WTC11 (cell line): ENCODE results near the gene SEMA5B.

ENCODE experiments used
- ATF3 ChIP-seq: sonication (generic); formaldehyde crosslinking; conservative IDR thresholded peaks from 2 replicates; pipeline ENCODE4 v1.8.1; 2022; ENCODE audit warnings: mild to moderate bottlenecking, missing genetic modification reagents
- CTCF ChIP-seq: fragments of 200-600 bp; IDR thresholded peaks from 2 replicates; pipeline ENCODE4 v1.8.0; 2022; ENCODE audit warnings: antibody characterized with exemption
- ETV6 ChIP-seq: sonication (generic); formaldehyde crosslinking; IDR thresholded peaks from 2 replicates; pipeline ENCODE4 v1.8.1; 2022; ENCODE audit warnings: mild to moderate bottlenecking, missing genetic modification reagents
- FOXP1 ChIP-seq: sonication (generic); formaldehyde crosslinking; IDR thresholded peaks from 2 replicates; pipeline ENCODE4 v1.8.0; 2022; ENCODE audit warnings: missing genetic modification reagents, mild to moderate bottlenecking, moderate library complexity, borderline replicate concordance
- FOXP4 ChIP-seq: sonication (generic); formaldehyde crosslinking; IDR thresholded peaks from 2 replicates; pipeline ENCODE4 v1.8.0; 2022; ENCODE audit warnings: mild to moderate bottlenecking, missing genetic modification reagents
- GABPB1 ChIP-seq: sonication (generic); formaldehyde crosslinking; IDR thresholded peaks from 2 replicates; pipeline ENCODE4 v1.8.1; 2023; ENCODE audit warnings: mild to moderate bottlenecking, missing genetic modification reagents
- IRF1 ChIP-seq: sonication (generic); formaldehyde crosslinking; IDR thresholded peaks from 2 replicates; pipeline ENCODE4 v1.8.0; 2023; ENCODE audit warnings: missing genetic modification reagents
- MYBL2 ChIP-seq: sonication (generic); formaldehyde crosslinking; IDR thresholded peaks from 2 replicates; pipeline ENCODE4 v1.8.1; 2023; ENCODE audit warnings: mild to moderate bottlenecking, moderate library complexity, missing genetic modification reagents
- NR3C1 ChIP-seq: sonication (generic); formaldehyde crosslinking; conservative IDR thresholded peaks from 2 replicates; pipeline ENCODE4 v1.8.1; 2023; ENCODE audit warnings: low read depth, mild to moderate bottlenecking, missing genetic modification reagents
- ZBTB21 ChIP-seq: sonication (generic); formaldehyde crosslinking; IDR thresholded peaks from 2 replicates; pipeline ENCODE4 v1.8.1; 2023; ENCODE audit warnings: mild to moderate bottlenecking, missing genetic modification reagents, borderline replicate concordance
- ZNF281 ChIP-seq: sonication (generic); formaldehyde crosslinking; IDR thresholded peaks from 2 replicates; pipeline ENCODE4 v1.8.0; 2023; ENCODE audit warnings: mild to moderate bottlenecking, missing genetic modification reagents
- ZNF416 ChIP-seq: fragments of 250-450 bp; sonication (Bioruptor Pico); IDR thresholded peaks from 2 replicates; pipeline ENCODE4 v1.9.0; 2021; ENCODE audit warnings: mild to moderate bottlenecking, inconsistent platforms

- TF ChIP-seq CTCF: no peak
- no peak for TF ChIP-seq IRF1 (CRISPR knock-in tag)
- TF ChIP-seq ZNF281 (CRISPR knock-in tag): no peak
- TF ChIP-seq ZNF416 (CRISPR knock-in tag): no peak
- TF ChIP-seq GABPB1 (CRISPR knock-in tag): no peak
- no peak for TF ChIP-seq ETV6 (CRISPR knock-in tag)
- no peak for TF ChIP-seq FOXP1 (CRISPR knock-in tag)
- TF ChIP-seq MYBL2 (CRISPR knock-in tag): no peak
- TF ChIP-seq ZBTB21 (CRISPR knock-in tag): no peak
- TF ChIP-seq ATF3: no peak
- no peak for TF ChIP-seq NR3C1 (CRISPR knock-in tag)
- no peak for TF ChIP-seq FOXP4 (CRISPR knock-in tag)
Measured at GRCh38 chr3:123055352-123055751, 27.8 kb upstream of the SEMA5B start.
